Activated CD8-positive, alpha-beta T cell treated with anti-CD3 and anti-CD28 coated beads, Interleukin-2, amount 10 ng/mL, durations not matched to agents 7 days and 5 days (primary cell): ENCODE results near the gene ZDHHC11B. TPM values are rescaled to one million over a fixed set of nuclear protein-coding genes. Genes with fewer than 3 reads are reported as not detected.

Experiments
- ATAC-seq: fragments of 150-1000 bp; cut with Tn5 transposase; one replicate; pipeline ENCODE4 v1.10.0; 2021; ENCODE audit warnings: moderate library complexity
- CTCF ChIA-PET: fragments of 350-600 bp; sonication (Branson Sonifier 250); formaldehyde crosslinking; loops from one replicate; lab custom pipeline; 2021; ENCODE audit warnings: antibody characterized with exemption; lab: Charles Lee
- POLR2A ChIA-PET: fragments of 350-600 bp; sonication (Branson Sonifier 250); formaldehyde crosslinking; loops from one replicate; lab custom pipeline; 2021; ENCODE audit warnings: antibody characterized with exemption; lab: Charles Lee
- DNase-seq: peaks from one replicate; pipeline ENCODE4 v3.0.0-alpha.2; 2020
- H3K27ac Mint-ChIP-seq: one replicate; pipeline ENCODE4 v1.8.0; 2021; ENCODE audit warnings: mild to moderate bottlenecking, mixed read lengths
- H3K27me3 Mint-ChIP-seq: one replicate; pipeline ENCODE4 v1.8.0; 2021; ENCODE audit warnings: low read depth, mixed read lengths
- H3K36me3 Mint-ChIP-seq: one replicate; pipeline ENCODE4 v1.8.0; 2021; ENCODE audit warnings: low read depth, mixed read lengths
- H3K4me1 Mint-ChIP-seq: one replicate; pipeline ENCODE4 v1.8.0; 2021; ENCODE audit warnings: low read depth, mixed read lengths
- H3K4me3 Mint-ChIP-seq: one replicate; pipeline ENCODE4 v1.8.0; 2021; ENCODE audit warnings: mild to moderate bottlenecking, mixed read lengths
- H3K9me3 Mint-ChIP-seq: one replicate; pipeline ENCODE4 v1.8.0; 2022; ENCODE audit warnings: mixed read lengths; ENCODE audit not compliant: insufficient read depth
- total RNA-seq, 2 experiments: library from RNA; stranded (reverse); gene quantifications; one replicate each; pipeline ENCODE4 v1.2.3, GENCODE V29; 2021

The ZDHHC11B gene
- total RNA-seq, 2 experiments from 2014 or later: 0.10 TPM; not detected in 1

DNA sequence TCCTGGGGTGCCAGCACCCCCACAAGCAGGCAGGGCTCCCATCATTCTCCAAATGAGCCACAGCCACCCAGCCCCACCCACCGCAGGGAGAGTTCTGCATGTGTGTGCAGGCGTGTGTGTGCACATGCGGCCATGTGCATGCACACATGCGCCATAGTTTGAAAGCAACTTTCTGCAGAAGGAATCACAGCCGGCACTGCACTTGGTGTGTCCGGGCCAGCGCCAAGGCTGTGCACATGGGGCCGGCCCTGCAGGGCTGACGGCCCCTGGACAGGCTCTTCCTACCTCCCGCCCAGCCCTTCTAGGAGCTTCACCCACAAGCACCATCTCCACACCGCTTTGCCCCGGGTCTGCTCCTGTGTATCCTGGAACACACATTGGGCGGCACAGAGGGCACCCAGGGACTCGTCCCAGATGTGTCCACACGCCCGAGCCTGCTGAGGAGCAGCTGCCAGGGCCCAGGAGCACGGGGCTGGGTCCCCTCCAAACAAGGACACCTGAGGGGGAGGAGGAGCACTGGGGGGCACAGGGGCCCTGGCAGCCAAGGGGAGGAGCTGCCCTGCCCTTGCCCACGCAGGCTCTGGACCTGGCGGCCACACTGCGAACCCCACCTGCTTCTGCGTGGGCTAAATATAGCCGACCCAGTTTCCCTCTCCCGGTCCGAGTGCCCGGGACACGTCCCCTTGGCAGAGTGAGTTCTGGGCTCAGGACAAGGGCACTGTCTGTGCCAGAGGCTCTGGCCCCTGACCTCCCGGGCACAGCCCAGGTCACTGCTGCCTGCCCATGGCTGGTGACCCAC is 110.5 kb downstream of the ZDHHC11B start:
- no peaks in the 10 kb centered on the region for H3K36me3 Mint-ChIP-seq
- H3K4me3 Mint-ChIP-seq: no peak overlapping the region
- H3K27me3 Mint-ChIP-seq: no peaks in the 10 kb centered on the region
- no peak overlapping the region for H3K27ac Mint-ChIP-seq
- ATAC-seq (no peak), DNase-seq (no peak)
- no peaks in the 10 kb centered on the region for H3K9me3 Mint-ChIP-seq
- CTCF ChIA-PET: interaction anchor here (1.8 kb wide), 1 partner anchor 229 kb away, joined by 6 read pairs; no protein-coding TSS in a partner anchor
- POLR2A ChIA-PET: no interaction called here
- H3K4me1 Mint-ChIP-seq: peaks cover 5% of the 10 kb centered on the region

DNA sequence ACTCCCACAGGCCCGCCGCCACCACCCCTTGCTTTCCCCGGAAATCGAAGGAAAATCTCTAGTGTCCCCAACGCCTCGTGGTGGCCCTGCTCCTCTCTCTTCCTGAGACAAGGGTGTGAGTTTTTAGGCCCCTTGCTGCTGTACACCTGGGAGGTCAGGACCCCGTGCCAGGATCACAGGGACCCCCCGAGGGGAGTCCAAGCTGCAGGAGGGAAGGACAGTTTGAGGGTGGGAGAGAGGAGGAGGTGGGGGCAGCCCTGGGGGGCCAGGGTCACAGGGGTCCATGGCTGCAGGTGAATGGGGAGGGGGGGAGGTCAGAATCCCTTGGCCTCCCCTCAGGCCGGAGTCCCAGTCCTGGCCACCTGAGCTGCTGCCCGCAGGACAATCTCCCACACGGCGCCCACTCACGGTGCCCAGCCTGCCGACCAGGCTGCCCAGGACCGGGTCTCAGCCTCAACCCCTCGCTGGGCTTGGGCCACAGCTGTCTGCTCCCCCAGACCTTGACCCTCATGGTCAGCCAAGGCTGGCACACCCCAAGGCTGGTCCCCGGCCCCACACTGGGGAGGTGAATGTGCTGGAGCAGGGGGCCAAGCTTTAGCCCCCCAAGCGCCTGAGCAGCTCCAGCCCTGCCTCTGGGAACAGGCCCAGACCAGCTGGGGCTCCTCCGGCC is 111.2 kb downstream of the ZDHHC11B start:
- DNase-seq (no peak), ATAC-seq (peak; percentile 22)
- Mint-ChIP-seq H3K4me3 (no peak overlapping the region), H3K27ac (no peak overlapping the region), H3K4me1 (peaks cover 5% of the 10 kb centered on the region), H3K36me3 (no peaks in the 10 kb centered on the region), H3K9me3 (no peaks in the 10 kb centered on the region), H3K27me3 (no peaks in the 10 kb centered on the region)
- POLR2A ChIA-PET: no interaction called here
- CTCF ChIA-PET: interaction anchor here (1.0 to 1.8 kb wide), 3 partner anchors 20 to 230 kb away, joined by 3 to 6 read pairs (median 4); partner anchors contain the start of genes BRD9 and TRIP13

- no peak overlapping the region for H3K4me3 Mint-ChIP-seq
- no peaks in the 10 kb centered on the region for H3K9me3 Mint-ChIP-seq
- ChIA-PET POLR2A (no interaction called here), CTCF (interaction anchor here (1.0 to 1.8 kb wide), 3 partner anchors 19 to 231 kb away, joined by 3 to 6 read pairs (median 4); partner anchors contain the start of genes BRD9 and TRIP13)
- H3K27me3 Mint-ChIP-seq: no peaks in the 10 kb centered on the region
- DNase-seq: peak; percentile 72
- peaks cover under 1% of the 10 kb centered on the region for H3K36me3 Mint-ChIP-seq
- ATAC-seq: peak; percentile 66
- peaks cover 5% of the 10 kb centered on the region for H3K4me1 Mint-ChIP-seq
- no peak overlapping the region for H3K27ac Mint-ChIP-seq
These were observed 112.0 kb downstream of the ZDHHC11B start for GRCh38 chr5:672329-673160.

DNA sequence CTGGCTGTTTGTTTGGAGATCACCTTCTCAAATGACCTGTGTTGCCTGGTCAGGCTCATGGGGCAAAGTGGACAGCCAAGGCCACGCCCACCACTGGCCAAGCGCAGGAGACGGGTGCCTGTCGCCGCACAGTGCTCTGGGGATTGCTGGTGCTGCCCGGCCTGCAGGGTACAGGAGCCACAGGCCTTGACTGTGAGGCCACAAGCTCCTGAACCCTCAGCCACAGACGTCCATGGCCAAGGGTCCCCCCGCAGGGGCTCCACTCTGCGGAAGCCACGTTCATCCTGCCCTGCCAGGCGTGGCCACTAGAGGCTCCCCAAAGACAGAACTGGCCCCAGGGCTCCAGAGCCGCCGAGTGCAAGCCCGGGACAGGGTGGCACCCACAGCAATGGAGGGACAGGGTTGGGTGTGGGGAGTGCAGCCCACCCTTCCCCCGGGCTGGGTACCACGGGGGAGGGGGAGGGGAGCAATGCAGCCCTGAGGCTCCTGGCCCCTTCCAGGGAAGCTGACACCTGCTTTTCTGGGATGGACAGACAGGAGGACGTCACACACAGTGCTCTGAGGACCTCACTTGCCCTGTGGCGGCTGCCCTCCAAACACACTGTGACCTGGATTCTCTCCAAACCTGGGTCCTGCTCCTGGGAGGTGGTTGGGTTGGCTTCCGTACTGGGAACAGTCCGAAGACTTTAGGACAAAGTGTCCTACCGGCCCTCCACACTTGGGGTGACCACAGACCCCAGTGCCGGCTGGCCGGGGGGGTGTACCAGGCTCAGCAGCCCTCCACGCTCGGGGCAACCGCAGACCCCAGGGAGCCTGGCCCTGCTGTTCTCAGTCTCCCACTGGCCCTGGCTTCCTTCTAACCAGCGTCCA is 112.8 kb downstream of the ZDHHC11B start:
- ChIA-PET POLR2A (no interaction called here), CTCF (no interaction called here)
- H3K36me3 Mint-ChIP-seq: peaks cover 9% of the 10 kb centered on the region
- H3K4me3 Mint-ChIP-seq: no peak overlapping the region
- peak; percentile 74 for DNase-seq
- no peaks in the 10 kb centered on the region for H3K9me3 Mint-ChIP-seq
- no peaks in the 10 kb centered on the region for H3K27me3 Mint-ChIP-seq
- ATAC-seq: peak; percentile 60
- H3K4me1 Mint-ChIP-seq: peaks cover 5% of the 10 kb centered on the region
- H3K27ac Mint-ChIP-seq: no peak overlapping the region

- peaks cover 10% of the 10 kb centered on the region for H3K36me3 Mint-ChIP-seq
- CTCF ChIA-PET: interaction anchor here (1.0 kb wide), 1 partner anchor 222 kb away, joined by 3 read pairs; the partner anchor contains the start of genes BRD9 and TRIP13
- no peak overlapping the region for H3K4me3 Mint-ChIP-seq
- H3K27me3 Mint-ChIP-seq: no peaks in the 10 kb centered on the region
- peaks cover 5% of the 10 kb centered on the region for H3K4me1 Mint-ChIP-seq
- no peak overlapping the region for H3K27ac Mint-ChIP-seq
- POLR2A ChIA-PET: no interaction called here
- DNase-seq (no peak), ATAC-seq (no peak)
- H3K9me3 Mint-ChIP-seq: no peaks in the 10 kb centered on the region
These were observed 113.9 kb downstream of the ZDHHC11B start for GRCh38 chr5:670396-671270.

GRCh38 chr5:669842-670395 is 114.6 kb downstream of the ZDHHC11B start:
- ChIA-PET CTCF (interaction anchor here (1.0 kb wide), 1 partner anchor 223 kb away, joined by 3 read pairs; the partner anchor contains the start of genes BRD9 and TRIP13), POLR2A (no interaction called here)
- Mint-ChIP-seq H3K36me3 (peaks cover 10% of the 10 kb centered on the region), H3K27ac (no peak overlapping the region), H3K4me1 (peaks cover 5% of the 10 kb centered on the region), H3K4me3 (no peak overlapping the region), H3K27me3 (no peaks in the 10 kb centered on the region), H3K9me3 (no peaks in the 10 kb centered on the region)
- ATAC-seq: no peak
- no peak for DNase-seq

- peaks cover 10% of the 10 kb centered on the region for H3K36me3 Mint-ChIP-seq
- H3K27ac Mint-ChIP-seq: no peak overlapping the region
- no peak for DNase-seq
- peak; percentile 25 for ATAC-seq
- peaks cover 5% of the 10 kb centered on the region for H3K4me1 Mint-ChIP-seq
- POLR2A ChIA-PET: no interaction called here
- no peaks in the 10 kb centered on the region for H3K27me3 Mint-ChIP-seq
- CTCF ChIA-PET: interaction anchor here (0.7 to 1.0 kb wide), 2 partner anchors 14 to 223 kb away, joined by 3 read pairs; partner anchors contain the start of genes BRD9 and TRIP13
- H3K4me3 Mint-ChIP-seq: no peak overlapping the region
- H3K9me3 Mint-ChIP-seq: no peaks in the 10 kb centered on the region
These were observed 115.3 kb downstream of the ZDHHC11B start for GRCh38 chr5:669111-669841.

GRCh38 chr5:668283-668995 is 116.1 kb downstream of the ZDHHC11B start:
- no peaks in the 10 kb centered on the region for H3K9me3 Mint-ChIP-seq
- ATAC-seq: no peak
- ChIA-PET CTCF (no interaction called here), POLR2A (no interaction called here)
- DNase-seq: no peak
- H3K4me3 Mint-ChIP-seq: no peak overlapping the region
- peaks cover 10% of the 10 kb centered on the region for H3K36me3 Mint-ChIP-seq
- no peak overlapping the region for H3K27ac Mint-ChIP-seq
- H3K4me1 Mint-ChIP-seq: peaks cover 5% of the 10 kb centered on the region
- no peaks in the 10 kb centered on the region for H3K27me3 Mint-ChIP-seq

DNA sequence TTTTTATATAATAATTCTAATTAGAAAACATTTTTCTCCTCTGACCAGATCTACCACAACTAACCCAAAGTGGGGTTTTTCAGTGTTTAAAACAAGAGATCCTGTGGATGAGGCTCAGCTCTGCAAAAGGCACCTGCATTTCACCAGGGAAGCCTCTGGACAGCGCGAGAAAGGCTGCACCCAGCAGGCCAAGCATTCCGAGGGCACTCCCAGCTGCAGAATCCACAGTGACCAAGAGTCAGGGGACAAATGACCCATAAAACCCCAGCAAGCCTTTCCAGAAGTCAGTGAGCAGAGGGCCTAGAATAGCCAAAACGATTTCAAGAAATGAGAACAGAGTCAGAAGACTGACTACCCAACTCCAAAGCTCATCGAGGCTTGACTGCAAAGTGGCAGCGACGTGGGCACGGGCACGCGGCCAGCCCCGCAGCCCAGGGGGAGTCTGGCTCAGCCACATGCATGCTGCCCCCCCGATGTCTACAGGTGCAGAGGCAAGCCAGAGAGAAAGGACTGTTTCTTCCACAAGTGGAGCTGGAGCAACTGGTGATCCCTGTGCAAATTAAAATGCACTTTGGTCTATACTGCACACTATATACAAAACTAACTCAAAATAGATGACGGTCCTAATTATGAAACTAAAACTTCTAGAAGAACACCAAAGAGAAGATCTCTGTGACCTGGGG is 117.6 kb downstream of the ZDHHC11B start:
- H3K27me3 Mint-ChIP-seq: no peaks in the 10 kb centered on the region
- H3K4me1 Mint-ChIP-seq: no peaks in the 10 kb centered on the region
- ChIA-PET POLR2A (no interaction called here), CTCF (no interaction called here)
- H3K9me3 Mint-ChIP-seq: no peaks in the 10 kb centered on the region
- no peak overlapping the region for H3K4me3 Mint-ChIP-seq
- no peak overlapping the region for H3K27ac Mint-ChIP-seq
- DNase-seq (no peak), ATAC-seq (no peak)
- peaks cover 10% of the 10 kb centered on the region for H3K36me3 Mint-ChIP-seq
